Epidermal melanocyte (primary cell): ENCODE results near the gene OOSP3.

Experiments
- DNase-seq: peaks from one replicate; pipeline ENCODE4 v3.0.0; 2011; ENCODE audit warnings: low spot score; ENCODE audit not compliant: insufficient read length

OOSP3 gene

DNA sequence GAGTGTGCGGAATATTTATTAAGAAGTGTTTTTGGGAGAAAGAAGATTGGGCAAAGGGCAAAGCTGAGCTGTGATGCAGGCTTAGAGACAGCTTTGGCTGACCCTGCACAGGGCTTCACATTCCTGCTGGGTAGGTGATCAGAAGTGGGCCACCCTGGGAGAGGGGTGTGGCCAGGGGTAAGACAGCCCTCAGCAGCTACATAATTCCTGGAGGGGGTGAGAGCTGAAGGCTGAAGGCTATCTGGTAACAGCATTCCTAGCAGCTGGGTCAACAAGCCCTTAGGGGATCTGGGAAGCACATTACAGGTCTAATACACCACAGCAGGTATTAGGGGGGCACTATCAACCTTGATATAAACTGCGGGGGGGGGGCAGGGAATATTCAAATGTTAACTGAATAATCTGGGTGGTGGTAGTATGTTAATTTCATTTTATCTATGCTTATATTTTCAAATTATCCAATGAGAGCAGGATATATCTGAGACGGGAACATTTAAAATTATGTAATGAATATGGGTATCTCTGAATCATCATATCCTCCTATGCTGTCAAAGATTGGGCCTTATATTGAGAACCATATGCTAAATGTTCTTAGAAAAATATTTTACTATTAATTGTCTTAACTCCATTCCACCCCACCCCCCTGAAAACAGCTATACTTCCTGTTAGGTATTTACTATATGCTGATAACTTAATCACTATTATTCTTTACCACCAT is 65.6 kb downstream of the OOSP3 start:
- no peak for DNase-seq

GRCh38 chr11:59944720-59945119 is 66.1 kb downstream of the OOSP3 start:
- no peak for DNase-seq
